Measurements from ENCODE around the gene NIPAL4. TPM values are rescaled to one million over a fixed set of nuclear protein-coding genes. Genes with fewer than 3 reads are reported as not detected.

The NIPAL4 gene
- total RNA-seq, 1 experiment from 2014 or later, result 0.86 TPM

DNA sequence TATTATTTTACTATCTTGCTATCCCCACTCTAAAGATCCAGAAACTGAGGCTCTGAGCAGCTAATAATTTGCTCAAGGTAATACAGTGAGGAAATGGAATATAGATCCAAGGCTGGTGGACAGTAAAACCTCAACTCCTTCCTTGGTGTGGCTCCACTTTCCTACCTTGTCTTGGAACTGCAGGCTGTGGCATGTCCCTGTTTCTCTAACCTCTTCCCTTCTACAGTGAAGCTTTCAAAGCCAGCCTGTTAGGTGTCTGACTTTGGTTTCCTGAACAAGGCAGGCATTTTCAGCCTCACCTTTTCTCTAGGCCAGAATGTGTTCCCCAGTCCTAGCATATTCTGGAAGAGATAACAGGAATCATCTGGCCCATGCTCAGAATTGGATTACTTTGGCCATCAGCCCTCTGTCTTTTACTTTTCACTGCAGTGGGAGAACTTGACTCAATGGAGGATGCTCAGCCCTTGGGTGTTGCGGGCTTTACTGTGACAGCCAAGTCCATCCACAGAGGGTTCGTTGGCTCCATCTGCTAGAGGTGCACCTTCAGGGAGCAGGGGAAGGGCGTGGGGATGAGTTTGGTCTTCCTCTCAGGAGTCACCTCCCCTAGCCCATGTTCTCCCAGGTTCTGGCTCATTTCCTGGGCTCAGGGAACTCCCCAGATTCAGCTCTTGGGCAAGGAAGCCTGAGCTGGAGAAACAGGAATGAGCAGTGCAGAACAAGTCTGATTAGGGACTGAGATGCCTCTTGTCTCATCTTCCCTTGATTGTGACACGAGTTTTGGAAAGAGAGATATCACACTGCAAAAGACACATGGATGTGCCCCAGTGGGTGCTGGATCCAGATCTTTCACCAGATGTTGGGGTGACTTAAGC is 1.1 kb downstream of the NIPAL4 start:
- Mint-ChIP-seq H3K27me3 (ENCODE audit: insufficient read depth, unreplicated experiment) (peaks cover 3% of the 10 kb centered on the region), H3K4me1 (ENCODE audit: low read depth, unreplicated experiment) (peaks cover 16% of the 10 kb centered on the region), H3K27ac (ENCODE audit: unreplicated experiment) (no peak overlapping the region), H3K4me3 (ENCODE audit: unreplicated experiment) (peak overlapping the region; percentile 67), H3K9me3 (ENCODE audit: unreplicated experiment) (no peaks in the 10 kb centered on the region), H3K36me3 (ENCODE audit: insufficient read depth, unreplicated experiment) (no peaks in the 10 kb centered on the region)
- POLR2A ChIA-PET, result no interaction called here
- H3K27me3 ChIP-seq (replicated peaks; ENCODE audit: control insufficient read depth, insufficient read depth, low read length), result no peaks in the 10 kb centered on the region
- intact Hi-C loops (cut with micrococcal nuclease; ENCODE audit: unreplicated experiment), result loop anchor here (1.0 kb wide), 1 partner anchor 14 kb away; no protein-coding TSS in a partner anchor
- H3K9me3 ChIP-seq, result no peaks in the 10 kb centered on the region
- H3K36me3 ChIP-seq (ENCODE audit: control insufficient read depth, insufficient read depth, low read length), result no peaks in the 10 kb centered on the region
- no peak overlapping the region for H3K4me3 ChIP-seq (ENCODE audit: low read depth, low read length)
- CTCF ChIA-PET, result interaction anchor here (0.7 to 1.9 kb wide), 3 partner anchors 11 to 74 kb away, joined by 3 to 10 read pairs (median 4); no protein-coding TSS in a partner anchor
- no peaks in the 10 kb centered on the region; the same call in 1 of the 2 replicates for H3K4me1 ChIP-seq
- no peak for DNase-seq
- TF ChIP-seq, protein P1, sequence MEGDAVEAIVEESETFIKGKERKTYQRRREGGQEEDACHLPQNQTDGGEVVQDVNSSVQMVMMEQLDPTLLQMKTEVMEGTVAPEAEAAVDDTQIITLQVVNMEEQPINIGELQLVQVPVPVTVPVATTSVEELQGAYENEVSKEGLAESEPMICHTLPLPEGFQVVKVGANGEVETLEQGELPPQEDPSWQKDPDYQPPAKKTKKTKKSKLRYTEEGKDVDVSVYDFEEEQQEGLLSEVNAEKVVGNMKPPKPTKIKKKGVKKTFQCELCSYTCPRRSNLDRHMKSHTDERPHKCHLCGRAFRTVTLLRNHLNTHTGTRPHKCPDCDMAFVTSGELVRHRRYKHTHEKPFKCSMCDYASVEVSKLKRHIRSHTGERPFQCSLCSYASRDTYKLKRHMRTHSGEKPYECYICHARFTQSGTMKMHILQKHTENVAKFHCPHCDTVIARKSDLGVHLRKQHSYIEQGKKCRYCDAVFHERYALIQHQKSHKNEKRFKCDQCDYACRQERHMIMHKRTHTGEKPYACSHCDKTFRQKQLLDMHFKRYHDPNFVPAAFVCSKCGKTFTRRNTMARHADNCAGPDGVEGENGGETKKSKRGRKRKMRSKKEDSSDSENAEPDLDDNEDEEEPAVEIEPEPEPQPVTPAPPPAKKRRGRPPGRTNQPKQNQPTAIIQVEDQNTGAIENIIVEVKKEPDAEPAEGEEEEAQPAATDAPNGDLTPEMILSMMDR (IDR thresholded peaks at IDR 0.05; ENCODE audit: insufficient read depth in 1 of 2, low read depth in 1 of 2, low read length in 1 of 2, severe bottlenecking in 1 of 2, unreplicated experiment in 1 of 2), result no peak
- BruUV-seq (replicated peaks), result no TSS peak

GRCh38 chr5:157463081-157463480 is 3.1 kb downstream of the NIPAL4 start:
- intact Hi-C loops (cut with micrococcal nuclease; ENCODE audit: unreplicated experiment), result no loop called here
- CTCF ChIA-PET, result no interaction called here
- BruUV-seq (replicated peaks), result no TSS peak
- peaks cover 3% of the 10 kb centered on the region for H3K27me3 Mint-ChIP-seq (ENCODE audit: insufficient read depth, unreplicated experiment)
- TF ChIP-seq, protein P1 (IDR thresholded peaks at IDR 0.05; ENCODE audit: insufficient read depth in 1 of 2, low read depth in 1 of 2, low read length in 1 of 2, severe bottlenecking in 1 of 2, unreplicated experiment in 1 of 2), result no peak
- POLR2A ChIA-PET, result no interaction called here
- Histone ChIP-seq H3K4me1 (no peaks in the 10 kb centered on the region; the same call in 1 of the 2 replicates), H3K9me3 (no peaks in the 10 kb centered on the region), H3K27me3 (replicated peaks; ENCODE audit: control insufficient read depth, insufficient read depth, low read length) (no peaks in the 10 kb centered on the region), H3K36me3 (ENCODE audit: control insufficient read depth, insufficient read depth, low read length) (no peaks in the 10 kb centered on the region), H3K4me3 (ENCODE audit: low read depth, low read length) (no peak overlapping the region)
- DNase-seq, result no peak
- no peaks in the 10 kb centered on the region for H3K36me3 Mint-ChIP-seq (ENCODE audit: insufficient read depth, unreplicated experiment)
- no peak overlapping the region for H3K4me3 Mint-ChIP-seq (ENCODE audit: unreplicated experiment)
- H3K27ac Mint-ChIP-seq (ENCODE audit: unreplicated experiment), result no peak overlapping the region
- peaks cover 22% of the 10 kb centered on the region for H3K4me1 Mint-ChIP-seq (ENCODE audit: low read depth, unreplicated experiment)
- no peaks in the 10 kb centered on the region for H3K9me3 Mint-ChIP-seq (ENCODE audit: unreplicated experiment)

DNA sequence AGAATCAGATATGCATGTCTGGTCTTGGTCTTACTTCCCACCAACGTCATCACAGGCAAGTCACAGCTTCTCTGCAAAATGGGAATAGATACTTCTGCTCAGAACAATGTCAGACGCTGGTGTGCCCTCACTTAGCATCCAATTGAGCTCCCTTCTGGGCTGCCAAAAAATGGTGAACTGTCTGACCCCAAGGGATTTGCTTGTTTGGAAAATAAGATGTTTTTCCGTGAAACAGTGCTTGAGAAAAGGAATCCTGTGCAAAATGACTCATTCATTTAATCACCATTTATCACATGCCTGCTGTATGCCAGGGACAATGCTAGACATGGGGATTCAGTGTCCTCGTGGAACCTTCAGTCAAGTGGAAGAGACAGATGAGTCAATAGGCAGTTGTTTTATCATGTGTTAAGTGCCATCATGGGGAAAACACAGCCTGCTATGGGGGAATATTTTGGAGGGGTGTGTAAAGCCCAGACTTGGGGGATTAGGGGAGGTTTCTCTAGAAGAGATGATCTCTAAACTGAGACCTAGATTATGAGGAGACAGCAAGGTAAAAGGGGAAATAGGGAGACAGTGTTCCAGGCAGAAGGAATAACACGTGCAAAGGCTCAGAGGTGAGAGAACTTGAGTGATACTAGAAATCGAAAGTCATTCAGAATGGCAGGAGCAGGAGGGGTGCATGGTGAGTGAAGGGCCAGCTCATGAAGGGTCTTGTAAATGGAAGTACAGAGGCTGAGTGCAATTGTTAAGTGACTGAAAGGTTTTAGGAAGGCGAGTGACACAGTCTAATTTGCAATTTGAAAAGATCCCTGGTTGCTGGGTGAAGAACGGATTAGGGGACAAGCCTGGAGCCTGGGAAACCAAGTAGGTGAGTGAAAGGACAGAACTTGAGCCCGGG is 3.9 kb downstream of the NIPAL4 start:
- Mint-ChIP-seq H3K4me1 (ENCODE audit: low read depth, unreplicated experiment) (peaks cover 22% of the 10 kb centered on the region), H3K9me3 (ENCODE audit: unreplicated experiment) (no peaks in the 10 kb centered on the region), H3K36me3 (ENCODE audit: insufficient read depth, unreplicated experiment) (no peaks in the 10 kb centered on the region), H3K27ac (ENCODE audit: unreplicated experiment) (peak overlapping the region; percentile 42), H3K4me3 (ENCODE audit: unreplicated experiment) (no peak overlapping the region), H3K27me3 (ENCODE audit: insufficient read depth, unreplicated experiment) (peaks cover 3% of the 10 kb centered on the region)
- DNase-seq, result no peak
- POLR2A ChIA-PET, result no interaction called here
- no TSS peak for BruUV-seq (replicated peaks)
- no peaks in the 10 kb centered on the region for H3K9me3 ChIP-seq
- TF ChIP-seq, protein P1 (IDR thresholded peaks at IDR 0.05; ENCODE audit: insufficient read depth in 1 of 2, low read depth in 1 of 2, low read length in 1 of 2, severe bottlenecking in 1 of 2, unreplicated experiment in 1 of 2), result no peak
- no peaks in the 10 kb centered on the region for H3K27me3 ChIP-seq (replicated peaks; ENCODE audit: control insufficient read depth, insufficient read depth, low read length)
- CTCF ChIA-PET, result interaction anchor here (0.6 kb wide), 1 partner anchor 120 kb away, joined by 3 read pairs; no protein-coding TSS in a partner anchor
- H3K4me3 ChIP-seq (ENCODE audit: low read depth, low read length), result no peak overlapping the region
- intact Hi-C loops (cut with micrococcal nuclease; ENCODE audit: unreplicated experiment), result no loop called here
- no peaks in the 10 kb centered on the region for H3K36me3 ChIP-seq (ENCODE audit: control insufficient read depth, insufficient read depth, low read length)
- no peaks in the 10 kb centered on the region; the same call in 1 of the 2 replicates for H3K4me1 ChIP-seq
